22Rv1 (cell line): ENCODE results near the gene MRPL54.
A peak's percentile ranks its signal among the peaks of the same experiment; 100 is the strongest.

ENCODE experiments used
- H3K27ac ChIP-seq: fragments of 450-650 bp; 2 replicates; pipeline ENCODE4 v1.5.1; 2017
- CTCF ChIP-seq: fragments of 450-650 bp; IDR thresholded peaks from 2 replicates; pipeline ENCODE4 v1.5.1; 2017; ENCODE audit warnings: mild to moderate bottlenecking
- ZFX ChIP-seq: fragments of 450-650 bp; IDR thresholded peaks from 2 replicates; pipeline ENCODE4 v1.6.1; 2017; ENCODE audit warnings: antibody characterized with exemption, borderline replicate concordance

The MRPL54 gene

GRCh38 chr19:3784607-3785450, 22.3 kb downstream of the MRPL54 start:
- no peak for TF ChIP-seq CTCF
- no peak for TF ChIP-seq ZFX

GRCh38 chr19:3785451-3785937, 23.0 kb downstream of the MRPL54 start:
- TF ChIP-seq ZFX (no peak), CTCF (no peak)
- H3K27ac ChIP-seq, result peak overlapping the region; percentile 71

More at GRCh38 chr19:3784607-3785450, 22.3 kb downstream of the MRPL54 start:
- peak overlapping the region; percentile 71 for H3K27ac ChIP-seq

GRCh38 chr19:3785938-3786824, 23.7 kb downstream of the MRPL54 start, which contains the start of gene MATK:
Gene MATK, minus strand, starts transcription at chr19:3786381. Its CDS starts 1,246 bp downstream, at chr19:3785135.
- TF ChIP-seq ZFX (no peak), CTCF (no peak)
- peak within 1 kb of the TSS; percentile 71 for H3K27ac ChIP-seq

- TF ChIP-seq ZFX, result no peak
- no peak for TF ChIP-seq CTCF
- no peak overlapping the region for H3K27ac ChIP-seq
Observed at GRCh38 chr19:3788996-3789778, 26.7 kb downstream of the MRPL54 start.

- H3K27ac ChIP-seq, result no peak overlapping the region
- TF ChIP-seq ZFX, result no peak
Observed at GRCh38 chr19:3790209-3790734, 27.8 kb downstream of the MRPL54 start.

GRCh38 chr19:3790941-3791340, 28.5 kb downstream of the MRPL54 start:
- H3K27ac ChIP-seq, result no peak overlapping the region
- TF ChIP-seq CTCF (no peak), ZFX (no peak)

GRCh38 chr19:3792114-3792513, 29.6 kb downstream of the MRPL54 start:
- H3K27ac ChIP-seq, result no peak overlapping the region
- no peak for TF ChIP-seq ZFX
- no peak for TF ChIP-seq CTCF
